ENCODE measurements around the gene ZNRF2.
"Not testable (repeated sequence)": the region's sequence is repeated elsewhere in the genome, so short reads cannot be mapped to it uniquely, and the experiment has no call there.

ZNRF2 gene

GRCh38 chr7:30263090-30263710 is 21.2 kb upstream of the ZNRF2 start:
- no peak for DNase-seq

- no peak for DNase-seq
These were observed 20.3 kb upstream of the ZNRF2 start for GRCh38 chr7:30264052-30264451.

GRCh38 chr7:30265189-30265588 is 19.2 kb upstream of the ZNRF2 start:
- DNase-seq = not testable (repeated sequence)

- DNase-seq = no peak
These were observed 17.7 kb upstream of the ZNRF2 start for GRCh38 chr7:30266686-30267085.

DNA sequence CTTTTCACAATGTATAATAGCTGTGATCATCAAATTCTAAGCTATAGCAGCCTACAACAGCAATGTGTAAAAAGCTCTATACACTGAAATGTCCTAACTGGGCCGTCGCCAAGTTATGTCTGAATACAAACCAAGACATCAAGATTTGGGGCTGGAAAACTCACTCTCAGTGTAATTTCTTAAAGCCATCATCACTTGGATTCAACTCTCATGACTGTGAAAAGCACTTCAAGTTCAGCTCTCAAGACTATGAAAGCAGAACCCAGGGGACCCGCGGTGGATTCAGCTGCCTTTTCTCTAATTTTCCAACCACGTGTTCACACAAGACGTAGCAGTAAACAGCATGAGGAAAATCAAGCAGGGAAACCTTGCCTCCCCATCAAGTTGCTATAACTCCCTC is 15.8 kb upstream of the ZNRF2 start:
- peak; percentile 62 for DNase-seq

- no peak for DNase-seq
These were observed 14.9 kb upstream of the ZNRF2 start for GRCh38 chr7:30269490-30269889.

GRCh38 chr7:30270921-30271320 is 13.5 kb upstream of the ZNRF2 start:
- DNase-seq = no peak

- no peak for DNase-seq
These were observed 12.3 kb upstream of the ZNRF2 start for GRCh38 chr7:30272126-30272525.

DNA sequence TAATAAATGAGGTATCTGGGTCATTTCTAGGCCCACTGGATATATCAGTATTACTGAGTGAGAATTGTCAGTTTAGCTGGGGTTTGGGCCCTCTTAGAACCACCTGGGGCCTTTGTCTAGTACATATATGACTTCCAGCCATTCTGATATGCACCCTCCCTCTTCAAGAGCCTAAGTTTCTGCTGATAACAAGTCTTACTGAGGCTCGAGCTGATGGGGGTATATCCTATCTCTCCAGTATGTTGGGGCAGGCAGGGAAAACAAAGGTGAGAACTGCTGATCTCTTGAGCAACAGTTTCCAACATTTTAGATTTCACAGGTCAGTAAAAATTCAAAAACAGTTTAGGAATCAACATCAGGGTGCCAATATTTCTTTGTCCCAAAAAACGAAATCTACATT is 10.8 kb upstream of the ZNRF2 start:
- DNase-seq = no peak

DNA sequence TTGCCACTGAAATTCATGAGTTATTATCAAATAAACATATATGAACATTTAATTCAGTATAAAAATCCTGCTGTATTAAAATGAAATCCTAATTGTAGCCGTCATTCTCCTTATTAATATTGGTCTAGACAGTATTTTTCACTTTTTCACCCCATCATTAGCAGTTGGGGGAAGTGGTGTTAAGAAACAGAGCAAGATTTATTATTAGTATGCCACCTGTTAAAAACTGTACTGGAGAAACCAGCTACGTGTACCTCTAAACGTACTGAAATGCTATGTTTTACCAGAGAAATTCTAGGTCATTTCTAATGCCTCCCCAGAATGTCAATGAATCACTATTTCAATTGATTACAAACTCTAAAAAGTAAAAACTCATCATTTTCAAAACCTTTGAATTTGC is 9.8 kb upstream of the ZNRF2 start:
- DNase-seq = no peak

DNA sequence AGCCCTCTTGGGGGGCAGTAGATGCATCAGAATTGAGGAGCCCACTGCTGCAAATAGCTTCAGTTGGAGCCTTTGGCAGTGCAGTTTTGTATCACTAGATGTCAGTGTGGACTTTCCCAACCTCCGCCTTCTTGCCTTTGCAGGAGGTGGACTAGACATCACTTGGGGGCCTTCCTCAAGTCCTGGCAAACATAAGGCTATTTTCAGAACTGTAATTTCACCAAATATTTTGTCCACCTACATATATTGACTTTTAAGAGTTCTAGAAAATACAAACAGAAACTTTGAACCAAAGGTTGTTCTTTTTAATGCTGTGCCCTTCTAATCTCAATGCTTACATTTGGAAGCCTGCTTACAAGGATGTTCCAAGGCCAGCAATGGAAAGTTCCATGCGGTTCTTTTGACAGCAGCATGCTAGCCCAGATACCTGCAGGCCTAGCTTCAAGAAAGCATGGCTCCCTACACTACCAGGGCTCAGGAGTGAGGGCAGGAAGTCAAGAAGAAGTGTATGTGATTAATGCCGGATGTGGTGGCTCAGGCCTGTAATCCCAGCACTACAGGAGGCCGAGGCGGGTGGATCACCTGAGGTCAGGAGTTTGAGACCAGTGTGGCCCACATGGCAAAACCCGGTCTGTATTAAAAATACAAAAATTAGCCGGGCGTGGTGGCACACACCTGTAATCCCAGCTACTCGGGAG is 8.0 kb upstream of the ZNRF2 start:
- peak; percentile 57 for DNase-seq

GRCh38 chr7:30278376-30278775 is 6.0 kb upstream of the ZNRF2 start:
- DNase-seq = peak; percentile 38

GRCh38 chr7:30278849-30279652 is 5.3 kb upstream of the ZNRF2 start:
- DNase-seq = no peak

DNA sequence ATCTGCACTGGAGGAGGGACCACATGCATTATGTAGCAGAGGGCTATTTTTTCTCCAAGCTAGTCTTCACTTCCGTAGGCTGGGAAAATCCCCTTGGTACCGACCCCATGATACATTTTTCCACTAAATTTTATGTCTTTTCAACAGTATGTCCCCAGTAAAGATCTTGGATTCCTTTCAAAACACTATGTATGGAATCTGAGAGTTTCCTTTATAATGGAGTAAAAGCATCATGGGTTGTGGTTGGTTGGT is 4.8 kb upstream of the ZNRF2 start:
- no peak for DNase-seq

- no peak for DNase-seq
These were observed 3.8 kb upstream of the ZNRF2 start for GRCh38 chr7:30280631-30281030.

DNA sequence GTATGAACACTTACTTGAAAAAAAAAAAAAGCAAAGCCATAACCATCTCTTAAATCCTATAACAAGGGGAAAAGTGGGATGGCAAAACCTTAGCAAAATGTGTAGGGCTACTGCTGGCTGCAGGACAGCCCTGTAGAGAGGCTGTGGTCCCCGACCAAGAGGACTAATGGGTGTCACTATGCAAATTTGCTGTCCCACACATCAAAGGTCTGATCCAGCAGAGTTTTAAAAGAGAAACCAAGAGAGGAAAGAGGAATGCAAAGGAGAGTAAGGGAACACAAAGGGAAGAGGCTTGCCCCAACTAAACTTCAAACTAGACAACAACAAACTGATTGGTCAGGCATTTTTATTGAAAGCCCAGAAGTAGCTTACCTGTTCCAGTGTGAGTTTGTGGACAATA is 3.1 kb upstream of the ZNRF2 start:
- DNase-seq = no peak

- no peak for DNase-seq
These were observed 2.6 kb upstream of the ZNRF2 start for GRCh38 chr7:30281791-30282190.

- DNase-seq = no peak
These were observed 1.7 kb upstream of the ZNRF2 start for GRCh38 chr7:30282735-30283134.

- DNase-seq = peak; percentile 46
These were observed 704 bp downstream of the ZNRF2 start for GRCh38 chr7:30285067-30285535.

- DNase-seq = peak; percentile 54
These were observed 1.3 kb downstream of the ZNRF2 start for GRCh38 chr7:30285536-30286284.

- DNase-seq = no peak
These were observed 2.4 kb downstream of the ZNRF2 start for GRCh38 chr7:30286749-30287148.

DNA sequence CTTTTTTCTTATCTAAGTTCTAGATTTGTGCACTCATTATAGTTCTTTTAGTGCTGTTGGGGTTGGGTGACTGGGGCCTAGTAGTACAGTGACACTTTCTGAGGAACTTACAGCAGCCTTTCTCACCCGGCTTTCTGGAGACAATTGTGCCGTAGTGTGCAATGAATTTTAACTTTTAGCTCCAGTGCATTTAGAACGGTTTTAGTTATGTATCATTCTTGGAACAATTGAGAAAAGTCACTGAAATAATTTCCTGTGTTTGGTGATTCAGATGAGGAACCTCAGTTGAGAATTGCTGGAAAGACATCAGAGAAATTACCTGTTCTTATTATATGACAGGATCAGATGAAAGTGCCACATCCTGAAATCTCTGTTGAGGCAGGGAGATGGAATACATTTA is 3.2 kb downstream of the ZNRF2 start:
- not testable (repeated sequence) for DNase-seq

- DNase-seq = not testable (repeated sequence)
These were observed 5.2 kb downstream of the ZNRF2 start for GRCh38 chr7:30289634-30290033.

Measured in femur (tissue), 1 donor.